ENCODE results near the gene AHCYL2.
A peak's percentile ranks its signal among the peaks of the same experiment; 100 is the strongest.

Gene AHCYL2

GRCh38 chr7:129224251-129225205, at the start of gene AHCYL2:
AHCYL2 (plus strand) TSS chr7:129225030.
- TF ChIP-seq, protein P1, sequence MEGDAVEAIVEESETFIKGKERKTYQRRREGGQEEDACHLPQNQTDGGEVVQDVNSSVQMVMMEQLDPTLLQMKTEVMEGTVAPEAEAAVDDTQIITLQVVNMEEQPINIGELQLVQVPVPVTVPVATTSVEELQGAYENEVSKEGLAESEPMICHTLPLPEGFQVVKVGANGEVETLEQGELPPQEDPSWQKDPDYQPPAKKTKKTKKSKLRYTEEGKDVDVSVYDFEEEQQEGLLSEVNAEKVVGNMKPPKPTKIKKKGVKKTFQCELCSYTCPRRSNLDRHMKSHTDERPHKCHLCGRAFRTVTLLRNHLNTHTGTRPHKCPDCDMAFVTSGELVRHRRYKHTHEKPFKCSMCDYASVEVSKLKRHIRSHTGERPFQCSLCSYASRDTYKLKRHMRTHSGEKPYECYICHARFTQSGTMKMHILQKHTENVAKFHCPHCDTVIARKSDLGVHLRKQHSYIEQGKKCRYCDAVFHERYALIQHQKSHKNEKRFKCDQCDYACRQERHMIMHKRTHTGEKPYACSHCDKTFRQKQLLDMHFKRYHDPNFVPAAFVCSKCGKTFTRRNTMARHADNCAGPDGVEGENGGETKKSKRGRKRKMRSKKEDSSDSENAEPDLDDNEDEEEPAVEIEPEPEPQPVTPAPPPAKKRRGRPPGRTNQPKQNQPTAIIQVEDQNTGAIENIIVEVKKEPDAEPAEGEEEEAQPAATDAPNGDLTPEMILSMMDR (IDR thresholded peaks at IDR 0.05; ENCODE audit: extremely low read depth, missing control alignments), result no peak
- peak; percentile 95 for DNase-seq (ENCODE audit: low spot score)

DNA sequence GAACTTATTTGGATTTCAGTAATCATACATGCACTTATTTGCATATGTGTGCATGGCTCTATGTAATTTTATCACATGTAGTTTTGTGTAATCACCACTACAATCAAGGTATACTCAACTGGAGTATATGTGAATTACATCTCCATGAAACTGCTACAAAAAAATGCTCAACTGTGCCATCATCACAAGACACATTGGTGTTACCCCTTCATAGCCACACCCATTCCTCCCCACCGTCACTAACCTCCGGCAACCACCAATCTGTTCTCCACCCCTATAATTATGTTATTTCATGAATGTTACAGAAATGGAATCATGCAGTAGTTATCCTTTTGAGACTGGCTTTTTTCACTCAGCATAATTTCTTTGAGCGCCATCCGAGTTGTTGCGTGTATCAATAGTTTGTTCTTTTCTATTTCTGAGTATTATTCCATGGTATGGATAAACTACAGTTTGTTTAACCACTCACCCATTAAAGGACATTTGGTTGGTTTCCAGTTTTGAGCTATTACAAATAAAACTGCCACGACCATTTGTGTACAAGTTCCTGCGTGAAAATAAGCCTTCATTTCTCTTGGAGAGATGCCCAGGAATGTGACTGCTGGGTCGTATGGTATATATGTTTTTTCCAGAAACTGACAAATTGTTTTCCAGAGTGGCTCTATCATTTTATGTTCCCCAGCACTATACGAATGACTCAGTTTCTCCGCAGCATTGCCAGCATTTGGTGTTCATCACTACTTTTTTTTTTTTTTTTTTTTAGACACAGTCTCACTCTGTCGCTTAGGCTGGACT, 47.7 kb upstream of the AHCYL2 start:
- DNase-seq (ENCODE audit: low spot score), result no peak
- TF ChIP-seq, protein P1 (IDR thresholded peaks at IDR 0.05; ENCODE audit: extremely low read depth, missing control alignments), result no peak

GRCh38 chr7:129184981-129185670, 39.7 kb upstream of the AHCYL2 start:
- TF ChIP-seq, protein P1 (IDR thresholded peaks at IDR 0.05; ENCODE audit: extremely low read depth, missing control alignments), result no peak
- no peak for DNase-seq (ENCODE audit: low spot score)

DNA sequence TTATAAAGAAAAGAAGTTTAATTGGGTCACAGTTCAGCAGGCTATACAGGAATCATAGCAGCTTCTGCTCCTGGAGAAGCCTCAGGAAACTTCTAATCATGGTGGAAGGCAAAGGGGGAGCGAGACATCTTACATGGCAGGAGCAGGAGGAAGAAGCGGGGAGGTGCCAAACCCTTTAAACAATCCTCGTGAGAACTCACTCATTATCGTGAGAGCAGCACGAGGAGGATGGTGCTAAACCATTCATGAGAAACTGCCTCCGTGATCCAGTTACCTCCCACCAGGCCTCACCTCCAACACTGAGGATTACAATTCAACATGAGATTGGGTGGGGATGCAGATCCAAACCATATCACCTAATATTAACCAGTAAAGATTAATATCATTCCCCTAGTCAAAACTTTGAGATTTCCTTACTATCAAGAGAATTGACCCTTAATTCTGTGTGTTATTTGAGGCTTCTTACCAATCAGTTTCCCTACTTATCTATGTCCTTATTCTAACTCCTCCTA, 38.0 kb upstream of the AHCYL2 start:
- TF ChIP-seq, protein P1 (IDR thresholded peaks at IDR 0.05; ENCODE audit: extremely low read depth, missing control alignments), result no peak
- no peak for DNase-seq (ENCODE audit: low spot score)

DNA sequence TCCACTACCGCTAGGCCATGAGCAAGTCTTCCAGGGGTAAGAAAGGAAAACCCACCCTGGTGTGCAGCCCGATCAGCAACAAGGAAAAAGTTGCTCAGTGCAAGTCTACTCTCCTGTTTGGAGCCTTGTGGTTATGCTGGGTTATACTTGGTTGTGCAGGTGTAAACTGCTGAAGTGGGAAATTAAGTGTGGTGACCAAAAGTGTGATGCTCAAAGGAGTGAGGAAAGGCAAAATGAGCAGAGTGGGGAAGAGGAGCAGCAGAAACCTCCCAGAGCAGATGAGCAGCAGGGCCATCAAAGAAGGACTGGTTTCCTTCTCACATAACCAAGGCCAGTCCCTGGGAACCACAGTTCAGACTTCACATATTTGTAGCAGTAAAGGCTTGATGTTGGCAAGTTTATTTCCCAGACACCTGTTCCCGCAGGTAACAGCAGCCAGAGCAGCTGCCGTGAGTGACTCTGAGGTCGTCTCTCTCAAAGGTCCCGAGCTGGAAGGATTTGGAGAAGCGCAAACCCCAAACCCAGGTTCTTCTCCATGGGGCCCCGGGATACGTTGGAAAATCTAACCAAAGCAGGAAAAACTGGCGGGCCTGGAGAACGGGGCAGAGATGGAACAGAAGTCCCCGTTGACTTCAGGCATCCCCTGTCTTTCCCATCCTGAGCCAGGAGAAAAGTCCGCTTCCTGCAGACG, 37.0 kb upstream of the AHCYL2 start:
- TF ChIP-seq, protein P1 (IDR thresholded peaks at IDR 0.05; ENCODE audit: extremely low read depth, missing control alignments), result no peak
- peak; percentile 26 for DNase-seq (ENCODE audit: low spot score)

DNA sequence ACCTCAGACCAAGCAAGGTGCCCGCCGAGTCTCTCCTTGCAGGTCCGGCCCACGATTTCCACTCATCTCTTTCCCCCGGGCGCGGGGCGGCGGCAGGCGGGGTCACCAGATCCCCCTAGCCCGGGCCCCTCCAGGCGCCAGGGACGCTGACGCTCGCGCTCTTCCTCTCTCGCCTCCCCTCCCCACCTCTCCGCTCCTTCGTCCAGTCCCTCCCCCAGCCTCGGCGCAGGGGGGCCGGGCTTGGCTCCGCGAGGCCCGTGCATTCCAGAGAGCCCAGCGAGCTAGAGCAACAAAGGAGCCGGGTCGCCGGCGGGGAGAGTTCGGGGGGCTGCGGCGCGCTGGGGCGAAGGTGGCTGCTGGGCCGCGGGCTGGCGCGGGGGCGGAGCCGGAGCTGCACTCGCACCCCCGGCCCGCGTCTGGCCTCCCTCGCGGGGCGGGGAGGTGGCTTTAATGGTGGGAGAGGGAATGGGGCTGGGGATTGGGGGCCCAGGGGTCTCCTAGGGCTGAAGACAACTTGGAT, 36.4 kb upstream of the AHCYL2 start, which contains the start of gene SMO:
SMO (plus strand) TSS at position 262 of the 520 bp plus-strand sequence. CDS start 519 bp downstream, outside the sequence.
- TF ChIP-seq, protein P1 (IDR thresholded peaks at IDR 0.05; ENCODE audit: extremely low read depth, missing control alignments), result no peak
- peak; percentile 79 for DNase-seq (ENCODE audit: low spot score)

All from GM20000 (cell line).